ENCODE measurements around the gene SLC27A5. TPM values are rescaled to one million over a fixed set of nuclear protein-coding genes. Genes with fewer than 3 reads are reported as not detected.
"Not testable (repeated sequence)": the region's sequence is repeated elsewhere in the genome, so short reads cannot be mapped to it uniquely, and the experiment has no call there.

The SLC27A5 gene
- total and polyA plus RNA-seq, 2 of the 13 experiments (the other 11 are each of a cell fraction or from before 2014, with no cell fraction given): 30.3 to 40.2 TPM

- H3K4me2 ChIP-seq (ENCODE audit: low read depth, low read length); H3K4me3 ChIP-seq (replicated peaks in 1 of 3; ENCODE audit: insufficient read depth in 1 of 3, low read depth in 2 of 3, low read length in 3 of 3); H4K20me1 ChIP-seq (ENCODE audit: insufficient read depth, low read length); intact Hi-C loops (cut with micrococcal nuclease; ENCODE audit: unreplicated experiment); H3K9me3 ChIP-seq (ENCODE audit: low read length); DNase-seq (ENCODE audit: low spot score); H3K79me2 ChIP-seq (ENCODE audit: insufficient read depth, low read length); in situ Hi-C loops (cut with HindIII; ENCODE audit: extremely low pct_ligation_motif_present, low pct_unique_long_range_greater_than_20kb); FAIRE-seq; ATAC-seq; H3K36me3 ChIP-seq (replicated peaks in 1 of 2; ENCODE audit: control insufficient read depth in 1 of 2, insufficient read depth in 2 of 2, low read length in 2 of 2); CTCF ChIA-PET (ENCODE audit: low intra/inter-chr PET ratio, low total read pairs); H3K27ac ChIP-seq (ENCODE audit: extremely low read length, insufficient read depth, low read length); H2AFZ ChIP-seq (ENCODE audit: low read length); H3K27me3 ChIP-seq (ENCODE audit: control insufficient read depth in 1 of 2, insufficient read depth in 2 of 2, low read length in 2 of 2); H3K9ac ChIP-seq (ENCODE audit: insufficient read depth, low read depth, low read length); BruUV-seq (replicated peaks); TF ChIP-seq HNF4G (CRISPR knock-in tag; IDR thresholded peaks at IDR 0.05; ENCODE audit: borderline replicate concordance, low read depth): not testable (repeated sequence)
- 85% methylated on average over 7 of the region's 8 CpGs for WGBS (ENCODE audit: low lambda C conversion rate)
- POLR2A ChIA-PET: interaction anchor here (1.0 kb wide), 1 partner anchor 8 kb away, joined by 3 read pairs; no protein-coding TSS in a partner anchor
- peak; percentile 20; the same call in 1 of the 2 replicates for TF ChIP-seq HNF4G (IDR thresholded peaks at IDR 0.05; ENCODE audit: borderline replicate concordance, low read depth, low read length)
- TF ChIP-seq HNF4A (CRISPR knock-in tag; IDR thresholded peaks at IDR 0.05): peak; percentile 40; the same call in 1 of the 2 replicates
- peaks cover 36% of the 10 kb centered on the region for H3K4me1 ChIP-seq (ENCODE audit: insufficient read depth, low read length)
Measured at GRCh38 chr19:58507602-58508223, 4.1 kb downstream of the SLC27A5 start.

GRCh38 chr19:58500242-58500641 is 11.6 kb downstream of the SLC27A5 start:
- ChIA-PET CTCF (ENCODE audit: low intra/inter-chr PET ratio, low total read pairs) (no interaction called here), POLR2A (interaction anchor here (0.7 to 3.6 kb wide), 8 partner anchors 12 to 138 kb away, joined by 3 to 44 read pairs (median 4); partner anchors contain the start of genes SLC27A5, TRIM28, ZBTB45 and ZNF497)
- Histone ChIP-seq H3K27me3 (ENCODE audit: control insufficient read depth in 1 of 2, insufficient read depth in 2 of 2, low read length in 2 of 2) (no peaks in the 10 kb centered on the region; a peak in 1 of 5 replicates), H2AFZ (ENCODE audit: low read length) (no peak overlapping the region), H3K9ac (ENCODE audit: insufficient read depth, low read depth, low read length) (peak overlapping the region; percentile 78), H3K4me2 (ENCODE audit: low read depth, low read length) (peak overlapping the region; percentile 85), H3K36me3 (replicated peaks in 1 of 2; ENCODE audit: control insufficient read depth in 1 of 2, insufficient read depth in 2 of 2, low read length in 2 of 2) (no peaks in the 10 kb centered on the region), H3K4me3 (replicated peaks in 1 of 3; ENCODE audit: insufficient read depth in 1 of 3, low read depth in 2 of 3, low read length in 3 of 3) (peak overlapping the region; percentile 60 to 77 (median 74)), H4K20me1 (ENCODE audit: insufficient read depth, low read length) (no peaks in the 10 kb centered on the region), H3K27ac (ENCODE audit: extremely low read length, insufficient read depth, low read length) (peak overlapping the region; percentile 68), H3K9me3 (ENCODE audit: low read length) (no peaks in the 10 kb centered on the region), H3K79me2 (ENCODE audit: insufficient read depth, low read length) (peaks cover 17% of the 10 kb centered on the region), H3K4me1 (ENCODE audit: insufficient read depth, low read length) (peaks cover 37% of the 10 kb centered on the region)
- DNase-seq (ENCODE audit: low spot score) (no peak), ATAC-seq (no peak), FAIRE-seq (no peak)
- in situ Hi-C loops (cut with HindIII; ENCODE audit: extremely low pct_ligation_motif_present, low pct_unique_long_range_greater_than_20kb): no loop called here
- intact Hi-C loops (cut with micrococcal nuclease; ENCODE audit: unreplicated experiment): no loop called here
- no TSS peak for BruUV-seq (replicated peaks)
- WGBS (ENCODE audit: low lambda C conversion rate): no CpG with 5 or more reads among the region's 14 CpGs
- TF ChIP-seq ETV5 (CRISPR knock-in tag; IDR thresholded peaks at IDR 0.05; ENCODE audit: borderline replicate concordance) (no peak), ZNF570 (CRISPR knock-in tag; IDR thresholded peaks at IDR 0.05; ENCODE audit: borderline replicate concordance) (no peak), ZNF232 (CRISPR knock-in tag; IDR thresholded peaks at IDR 0.05; ENCODE audit: borderline replicate concordance) (no peak), ZBTB38 (CRISPR knock-in tag; IDR thresholded peaks at IDR 0.05) (peak; percentile 59)
- TF ChIP-seq, protein P1, sequence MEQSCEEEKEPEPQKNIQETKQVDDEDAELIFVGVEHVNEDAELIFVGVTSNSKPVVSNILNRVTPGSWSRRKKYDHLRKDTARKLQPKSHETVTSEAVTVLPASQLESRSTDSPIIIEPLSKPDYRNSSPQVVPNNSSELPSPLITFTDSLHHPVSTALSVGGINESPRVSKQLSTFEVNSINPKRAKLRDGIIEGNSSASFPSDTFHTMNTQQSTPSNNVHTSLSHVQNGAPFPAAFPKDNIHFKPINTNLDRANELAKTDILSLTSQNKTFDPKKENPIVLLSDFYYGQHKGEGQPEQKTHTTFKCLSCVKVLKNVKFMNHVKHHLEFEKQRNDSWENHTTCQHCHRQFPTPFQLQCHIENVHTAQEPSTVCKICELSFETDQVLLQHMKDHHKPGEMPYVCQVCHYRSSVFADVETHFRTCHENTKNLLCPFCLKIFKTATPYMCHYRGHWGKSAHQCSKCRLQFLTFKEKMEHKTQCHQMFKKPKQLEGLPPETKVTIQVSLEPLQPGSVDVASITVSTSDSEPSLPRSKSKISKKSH (CRISPR knock-in tag; IDR thresholded peaks at IDR 0.05; ENCODE audit: borderline replicate concordance): peak; percentile 60; the same call in 1 of the 2 replicates
- TF ChIP-seq, protein P2, sequence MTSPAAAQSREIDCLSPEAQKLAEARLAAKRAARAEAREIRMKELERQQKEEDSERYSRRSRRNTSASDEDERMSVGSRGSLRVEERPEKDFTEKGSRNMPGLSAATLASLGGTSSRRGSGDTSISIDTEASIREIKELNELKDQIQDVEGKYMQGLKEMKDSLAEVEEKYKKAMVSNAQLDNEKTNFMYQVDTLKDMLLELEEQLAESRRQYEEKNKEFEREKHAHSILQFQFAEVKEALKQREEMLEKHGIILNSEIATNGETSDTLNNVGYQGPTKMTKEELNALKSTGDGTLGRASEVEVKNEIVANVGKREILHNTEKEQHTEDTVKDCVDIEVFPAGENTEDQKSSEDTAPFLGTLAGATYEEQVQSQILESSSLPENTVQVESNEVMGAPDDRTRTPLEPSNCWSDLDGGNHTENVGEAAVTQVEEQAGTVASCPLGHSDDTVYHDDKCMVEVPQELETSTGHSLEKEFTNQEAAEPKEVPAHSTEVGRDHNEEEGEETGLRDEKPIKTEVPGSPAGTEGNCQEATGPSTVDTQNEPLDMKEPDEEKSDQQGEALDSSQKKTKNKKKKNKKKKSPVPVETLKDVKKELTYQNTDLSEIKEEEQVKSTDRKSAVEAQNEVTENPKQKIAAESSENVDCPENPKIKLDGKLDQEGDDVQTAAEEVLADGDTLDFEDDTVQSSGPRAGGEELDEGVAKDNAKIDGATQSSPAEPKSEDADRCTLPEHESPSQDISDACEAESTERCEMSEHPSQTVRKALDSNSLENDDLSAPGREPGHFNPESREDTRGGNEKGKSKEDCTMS (CRISPR knock-in tag; conservative IDR thresholded peaks at IDR 0.05): no peak
- TF ChIP-seq, protein P3, sequence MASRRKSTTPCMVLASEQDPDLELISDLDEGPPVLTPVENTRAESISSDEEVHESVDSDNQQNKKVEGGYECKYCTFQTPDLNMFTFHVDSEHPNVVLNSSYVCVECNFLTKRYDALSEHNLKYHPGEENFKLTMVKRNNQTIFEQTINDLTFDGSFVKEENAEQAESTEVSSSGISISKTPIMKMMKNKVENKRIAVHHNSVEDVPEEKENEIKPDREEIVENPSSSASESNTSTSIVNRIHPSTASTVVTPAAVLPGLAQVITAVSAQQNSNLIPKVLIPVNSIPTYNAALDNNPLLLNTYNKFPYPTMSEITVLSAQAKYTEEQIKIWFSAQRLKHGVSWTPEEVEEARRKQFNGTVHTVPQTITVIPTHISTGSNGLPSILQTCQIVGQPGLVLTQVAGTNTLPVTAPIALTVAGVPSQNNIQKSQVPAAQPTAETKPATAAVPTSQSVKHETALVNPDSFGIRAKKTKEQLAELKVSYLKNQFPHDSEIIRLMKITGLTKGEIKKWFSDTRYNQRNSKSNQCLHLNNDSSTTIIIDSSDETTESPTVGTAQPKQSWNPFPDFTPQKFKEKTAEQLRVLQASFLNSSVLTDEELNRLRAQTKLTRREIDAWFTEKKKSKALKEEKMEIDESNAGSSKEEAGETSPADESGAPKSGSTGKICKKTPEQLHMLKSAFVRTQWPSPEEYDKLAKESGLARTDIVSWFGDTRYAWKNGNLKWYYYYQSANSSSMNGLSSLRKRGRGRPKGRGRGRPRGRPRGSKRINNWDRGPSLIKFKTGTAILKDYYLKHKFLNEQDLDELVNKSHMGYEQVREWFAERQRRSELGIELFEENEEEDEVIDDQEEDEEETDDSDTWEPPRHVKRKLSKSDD (CRISPR knock-in tag; IDR thresholded peaks at IDR 0.05; ENCODE audit: low read depth): no peak

Data from HepG2 (cell line).